ENCODE results near the gene FGF14. TPM values are rescaled to one million over a fixed set of nuclear protein-coding genes. Genes with fewer than 3 reads are reported as not detected.

The FGF14 gene
- total and polyA plus RNA-seq, 9 donors: 0.06 to 4.8 (median 0.60) TPM; not detected in 2

DNA sequence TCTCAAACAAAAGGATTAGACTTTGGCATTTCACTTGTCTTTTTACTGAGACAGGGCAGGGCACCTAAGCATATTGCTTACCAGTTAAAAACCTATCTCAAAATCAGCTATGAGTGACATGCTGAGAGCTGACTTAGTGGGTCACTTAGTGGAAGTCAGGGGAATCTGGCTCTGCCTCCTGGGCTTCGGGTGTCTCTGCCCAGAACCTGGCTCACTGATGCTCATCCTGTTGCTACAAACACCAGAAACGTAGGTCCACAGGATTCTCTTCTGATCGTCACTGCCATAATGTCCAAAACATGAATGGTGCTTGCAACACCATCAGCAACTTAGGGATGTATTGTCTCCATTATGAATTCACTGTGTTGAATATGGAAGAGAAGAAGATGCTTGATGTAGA is 673.2 kb downstream of the FGF14 start:
- Histone ChIP-seq H3K36me3 (no peaks in the 10 kb centered on the region), H3K27me3 (no peaks in the 10 kb centered on the region), H3K9me3 (no peaks in the 10 kb centered on the region), H3K4me1 (ENCODE audit: insufficient read depth) (no peaks in the 10 kb centered on the region), H3K27ac (no peak overlapping the region), H3K4me3 (no peak overlapping the region)
- DNase-seq: no peak
- 80 to 89% (median 83%) methylated on average over 3 of the region's 3 CpGs for WGBS, 3 donors
- TF ChIP-seq, protein P1, sequence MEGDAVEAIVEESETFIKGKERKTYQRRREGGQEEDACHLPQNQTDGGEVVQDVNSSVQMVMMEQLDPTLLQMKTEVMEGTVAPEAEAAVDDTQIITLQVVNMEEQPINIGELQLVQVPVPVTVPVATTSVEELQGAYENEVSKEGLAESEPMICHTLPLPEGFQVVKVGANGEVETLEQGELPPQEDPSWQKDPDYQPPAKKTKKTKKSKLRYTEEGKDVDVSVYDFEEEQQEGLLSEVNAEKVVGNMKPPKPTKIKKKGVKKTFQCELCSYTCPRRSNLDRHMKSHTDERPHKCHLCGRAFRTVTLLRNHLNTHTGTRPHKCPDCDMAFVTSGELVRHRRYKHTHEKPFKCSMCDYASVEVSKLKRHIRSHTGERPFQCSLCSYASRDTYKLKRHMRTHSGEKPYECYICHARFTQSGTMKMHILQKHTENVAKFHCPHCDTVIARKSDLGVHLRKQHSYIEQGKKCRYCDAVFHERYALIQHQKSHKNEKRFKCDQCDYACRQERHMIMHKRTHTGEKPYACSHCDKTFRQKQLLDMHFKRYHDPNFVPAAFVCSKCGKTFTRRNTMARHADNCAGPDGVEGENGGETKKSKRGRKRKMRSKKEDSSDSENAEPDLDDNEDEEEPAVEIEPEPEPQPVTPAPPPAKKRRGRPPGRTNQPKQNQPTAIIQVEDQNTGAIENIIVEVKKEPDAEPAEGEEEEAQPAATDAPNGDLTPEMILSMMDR (IDR thresholded peaks at IDR 0.05): no peak
- no peak for TF ChIP-seq EP300 (IDR thresholded peaks at IDR 0.05)
- TF ChIP-seq POLR2A (IDR thresholded peaks at IDR 0.05): no peak
- intact Hi-C loops (cut with DNase I): no loop called here

DNA sequence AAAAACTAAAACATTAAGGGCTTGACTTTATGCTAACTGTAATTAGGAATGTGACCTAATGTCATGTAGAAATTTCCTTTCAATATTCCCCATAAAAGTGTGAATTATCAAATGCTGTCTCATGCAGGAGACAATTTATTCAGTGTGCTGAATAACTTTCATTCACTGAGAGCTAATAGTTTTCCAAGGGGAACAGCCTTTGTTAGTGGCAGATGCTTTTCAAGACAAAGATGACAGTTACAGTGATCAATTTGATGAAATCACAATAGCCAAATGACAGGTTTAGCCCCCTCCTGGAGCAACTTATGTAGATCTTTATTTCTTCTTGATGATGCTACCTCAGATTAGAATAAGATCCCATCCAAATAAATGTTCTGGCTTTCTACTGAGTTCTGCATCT is 673.8 kb downstream of the FGF14 start:
- intact Hi-C loops (cut with DNase I): no loop called here
- Histone ChIP-seq H3K9me3 (no peaks in the 10 kb centered on the region), H3K4me3 (no peak overlapping the region), H3K4me1 (ENCODE audit: insufficient read depth) (no peaks in the 10 kb centered on the region), H3K36me3 (no peaks in the 10 kb centered on the region), H3K27me3 (no peaks in the 10 kb centered on the region), H3K27ac (no peak overlapping the region)
- DNase-seq: no peak
- TF ChIP-seq, protein P1 (IDR thresholded peaks at IDR 0.05): no peak
- TF ChIP-seq EP300 (IDR thresholded peaks at IDR 0.05) (no peak), POLR2A (IDR thresholded peaks at IDR 0.05) (no peak)

- TF ChIP-seq, protein P1 (IDR thresholded peaks at IDR 0.05): no peak
- TF ChIP-seq POLR2A (IDR thresholded peaks at IDR 0.05): no peak
- TF ChIP-seq EP300 (IDR thresholded peaks at IDR 0.05): no peak
- no peaks in the 10 kb centered on the region for H3K27me3 ChIP-seq
- H3K4me1 ChIP-seq (ENCODE audit: insufficient read depth): no peaks in the 10 kb centered on the region
- no peak overlapping the region for H3K4me3 ChIP-seq
- WGBS, 3 donors: 28 to 45% (median 28%) methylated on average over 1 of the region's 1 CpG
- H3K27ac ChIP-seq: no peak overlapping the region
- no peaks in the 10 kb centered on the region for H3K36me3 ChIP-seq
- no peaks in the 10 kb centered on the region for H3K9me3 ChIP-seq
- intact Hi-C loops (cut with DNase I): no loop called here
- no peak for DNase-seq
Observed at GRCh38 chr13:101727118-101727517, 674.7 kb downstream of the FGF14 start.

DNA sequence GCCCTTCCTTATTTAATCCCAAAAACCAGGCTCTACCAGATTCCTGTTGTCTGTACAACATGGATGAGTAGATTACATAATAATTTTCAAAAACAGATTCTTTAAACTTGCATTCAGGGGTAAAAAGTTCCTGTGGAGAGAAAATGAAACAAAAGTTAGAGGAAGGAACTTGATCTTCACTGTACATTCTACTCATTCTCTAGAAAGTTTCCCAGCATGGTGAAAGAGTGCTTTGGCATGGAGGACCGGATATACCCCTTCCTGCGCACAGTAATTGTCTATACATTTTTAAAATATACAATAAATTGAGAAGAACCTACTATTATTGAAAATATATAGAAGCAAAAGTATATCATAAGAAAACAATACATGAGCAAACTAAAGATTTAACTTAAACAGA is 675.2 kb downstream of the FGF14 start:
- Histone ChIP-seq H3K36me3 (no peaks in the 10 kb centered on the region), H3K9me3 (no peaks in the 10 kb centered on the region), H3K4me3 (no peak overlapping the region), H3K27me3 (no peaks in the 10 kb centered on the region), H3K27ac (no peak overlapping the region), H3K4me1 (ENCODE audit: insufficient read depth) (no peaks in the 10 kb centered on the region)
- intact Hi-C loops (cut with DNase I): no loop called here
- no peak for TF ChIP-seq POLR2A (IDR thresholded peaks at IDR 0.05)
- TF ChIP-seq EP300 (IDR thresholded peaks at IDR 0.05): no peak
- WGBS, 3 donors: 86 to 89% (median 87%) methylated on average over 2 of the region's 2 CpGs
- no peak for DNase-seq

- Histone ChIP-seq H3K27me3 (no peaks in the 10 kb centered on the region), H3K4me3 (no peak overlapping the region), H3K27ac (no peak overlapping the region), H3K4me1 (ENCODE audit: insufficient read depth) (no peaks in the 10 kb centered on the region), H3K36me3 (no peaks in the 10 kb centered on the region), H3K9me3 (no peaks in the 10 kb centered on the region)
- 78 to 90% (median 82%) methylated on average over 3 of the region's 3 CpGs for WGBS, 3 donors
- no peak for DNase-seq
- no peak for TF ChIP-seq POLR2A (IDR thresholded peaks at IDR 0.05)
- no peak for TF ChIP-seq EP300 (IDR thresholded peaks at IDR 0.05)
- TF ChIP-seq, protein P1 (IDR thresholded peaks at IDR 0.05): no peak
- intact Hi-C loops (cut with DNase I): no loop called here
Observed at GRCh38 chr13:101718496-101718895, 683.4 kb downstream of the FGF14 start.
